NCI-H446 treated with DMSO at 0.1 percent for 48 hours (cell line): ENCODE measurements around the gene CELF2.

ENCODE experiments used
- DNase-seq: peaks from one replicate; lab custom pipeline; 2025; lab: John Stamatoyannopoulos, UW

Gene CELF2

GRCh38 chr10:11004144-11005077 is 13.3 kb upstream of the CELF2 start:
- no peak for DNase-seq

GRCh38 chr10:11005725-11006427 is 11.8 kb upstream of the CELF2 start:
- DNase-seq, result no peak

GRCh38 chr10:11006428-11006825 is 11.2 kb upstream of the CELF2 start:
- DNase-seq, result no peak

GRCh38 chr10:11007476-11008020 is 10.1 kb upstream of the CELF2 start:
- no peak for DNase-seq

GRCh38 chr10:11009471-11010308 is 8.0 kb upstream of the CELF2 start:
- DNase-seq, result no peak

GRCh38 chr10:11010582-11010981 is 7.1 kb upstream of the CELF2 start:
- no peak for DNase-seq

- no peak for DNase-seq
Observed at GRCh38 chr10:11011436-11011835, 6.2 kb upstream of the CELF2 start.

- no peak for DNase-seq
Observed at GRCh38 chr10:11011984-11012383, 5.7 kb upstream of the CELF2 start.

- DNase-seq, result no peak
Observed at GRCh38 chr10:11012421-11013295, 5.0 kb upstream of the CELF2 start.

- DNase-seq, result no peak
Observed at GRCh38 chr10:11013836-11014235, 3.8 kb upstream of the CELF2 start.

GRCh38 chr10:11014671-11015445 is 2.8 kb upstream of the CELF2 start:
- DNase-seq, result no peak

GRCh38 chr10:11015446-11015934 is 2.2 kb upstream of the CELF2 start:
- no peak for DNase-seq

GRCh38 chr10:11017000-11017569 is 587 bp upstream of the CELF2 start:
- no peak for DNase-seq

GRCh38 chr10:11018432-11018841 is 765 bp downstream of the CELF2 start:
- no peak for DNase-seq

GRCh38 chr10:11018855-11019631 is 1.4 kb downstream of the CELF2 start:
- no peak for DNase-seq

GRCh38 chr10:11019724-11020547 is 2.3 kb downstream of the CELF2 start:
- DNase-seq, result no peak

- no peak for DNase-seq
Observed at GRCh38 chr10:11020548-11020942, 2.9 kb downstream of the CELF2 start.

- no peak for DNase-seq
Observed at GRCh38 chr10:11022213-11022612, 4.5 kb downstream of the CELF2 start.
